ENCODE results near the gene DAND5.

DAND5 gene

GRCh38 chr19:12994701-12995595 lies 25.6 kb downstream of the DAND5 start, which contains the start of gene NFIX:
TSS of gene NFIX (plus strand) at chr19:12995475. CDS start at chr19:12995838, 363 bp downstream.
- peak; percentile 91 for DNase-seq (ENCODE audit: low spot score)

GRCh38 chr19:12995596-12996405 lies 26.4 kb downstream of the DAND5 start:
- peak; percentile 69 for DNase-seq (ENCODE audit: low spot score)

- no peak for DNase-seq (ENCODE audit: low spot score)
Observed at GRCh38 chr19:12996406-12997094, 27.2 kb downstream of the DAND5 start.

GRCh38 chr19:12997179-12997966 lies 28.0 kb downstream of the DAND5 start:
- no peak for DNase-seq (ENCODE audit: low spot score)

GRCh38 chr19:12997967-12998940 lies 28.9 kb downstream of the DAND5 start:
- DNase-seq (ENCODE audit: low spot score): no peak

- no peak for DNase-seq (ENCODE audit: low spot score)
Observed at GRCh38 chr19:13001166-13001501, 31.8 kb downstream of the DAND5 start.

- DNase-seq (ENCODE audit: low spot score): no peak
Observed at GRCh38 chr19:13001502-13002165, 32.3 kb downstream of the DAND5 start.

- DNase-seq (ENCODE audit: low spot score): no peak
Observed at GRCh38 chr19:13002166-13002898, 33.0 kb downstream of the DAND5 start.

GRCh38 chr19:13003081-13003480 lies 33.7 kb downstream of the DAND5 start:
- no peak for DNase-seq (ENCODE audit: low spot score)

- no peak for DNase-seq (ENCODE audit: low spot score)
Observed at GRCh38 chr19:13004273-13004672, 34.9 kb downstream of the DAND5 start.

- DNase-seq (ENCODE audit: low spot score): no peak
Observed at GRCh38 chr19:13005253-13005652, 35.9 kb downstream of the DAND5 start.

GRCh38 chr19:13005861-13006370 lies 36.5 kb downstream of the DAND5 start:
- DNase-seq (ENCODE audit: low spot score): no peak

GRCh38 chr19:13006431-13007281 lies 37.3 kb downstream of the DAND5 start:
- DNase-seq (ENCODE audit: low spot score): no peak

- DNase-seq (ENCODE audit: low spot score): no peak
Observed at GRCh38 chr19:13007292-13008045, 38.1 kb downstream of the DAND5 start.

- no peak for DNase-seq (ENCODE audit: low spot score)
Observed at GRCh38 chr19:13008926-13009787, 39.8 kb downstream of the DAND5 start.
